Dendritic cell treated with granulocyte-macrophage colony-stimulating factor and Interleukin-4, amounts not matched to agents 40 ng/mL and 50 ng/mL, for 4 days (primary cell): Measurements from ENCODE around the gene NCS1.
"Not testable (repeated sequence)": the region's sequence is repeated elsewhere in the genome, so short reads cannot be mapped to it uniquely, and the experiment has no call there.

Source experiments
- H3K27ac Mint-ChIP-seq: one replicate; pipeline ENCODE4 v1.8.0; 2022; ENCODE audit warnings: mild to moderate bottlenecking, mixed read lengths
- H3K27me3 Mint-ChIP-seq: one replicate; pipeline ENCODE4 v1.8.0; 2022; ENCODE audit warnings: mild to moderate bottlenecking, mixed read lengths
- H3K36me3 Mint-ChIP-seq: one replicate; pipeline ENCODE4 v1.8.0; 2022; ENCODE audit warnings: low read depth, mixed read lengths
- H3K4me1 Mint-ChIP-seq: one replicate; pipeline ENCODE4 v1.8.0; 2022; ENCODE audit warnings: low read depth, mixed read lengths
- H3K4me3 Mint-ChIP-seq: one replicate; pipeline ENCODE4 v1.8.0; 2022; ENCODE audit warnings: mild to moderate bottlenecking, moderate library complexity, mixed read lengths
- H3K9me3 Mint-ChIP-seq: one replicate; pipeline ENCODE4 v1.8.0; 2022; ENCODE audit warnings: mixed read lengths
- intact Hi-C: fragments of 100-400 bp; cut with micrococcal nuclease; formaldehyde crosslinking; loops from one replicate; pipeline ENCODE4 v1.15.0; 2022

Gene NCS1

GRCh38 chr9:130243015-130243881, 71.0 kb downstream of the NCS1 start:
- peaks cover 9% of the 10 kb centered on the region for H3K27me3 Mint-ChIP-seq
- no peaks in the 10 kb centered on the region for H3K9me3 Mint-ChIP-seq
- H3K4me3 Mint-ChIP-seq = no peak overlapping the region
- intact Hi-C loops = no loop called here
- no peak overlapping the region for H3K27ac Mint-ChIP-seq
- H3K4me1 Mint-ChIP-seq = peaks cover 25% of the 10 kb centered on the region
- no peaks in the 10 kb centered on the region for H3K36me3 Mint-ChIP-seq

GRCh38 chr9:130243882-130244170, 71.6 kb downstream of the NCS1 start:
- H3K4me3 Mint-ChIP-seq = no peak overlapping the region
- peaks cover 10% of the 10 kb centered on the region for H3K27me3 Mint-ChIP-seq
- intact Hi-C loops = no loop called here
- no peak overlapping the region for H3K27ac Mint-ChIP-seq
- no peaks in the 10 kb centered on the region for H3K9me3 Mint-ChIP-seq
- no peaks in the 10 kb centered on the region for H3K36me3 Mint-ChIP-seq
- H3K4me1 Mint-ChIP-seq = peaks cover 25% of the 10 kb centered on the region

- Mint-ChIP-seq H3K4me3 (no peak overlapping the region), H3K27me3 (peaks cover 14% of the 10 kb centered on the region), H3K27ac (no peak overlapping the region), H3K4me1 (peaks cover 25% of the 10 kb centered on the region), H3K9me3 (no peaks in the 10 kb centered on the region), H3K36me3 (no peaks in the 10 kb centered on the region)
- intact Hi-C loops = no loop called here
These were observed 72.5 kb downstream of the NCS1 start for GRCh38 chr9:130244548-130245165.

- no peak overlapping the region for H3K4me3 Mint-ChIP-seq
- H3K9me3 Mint-ChIP-seq = no peaks in the 10 kb centered on the region
- intact Hi-C loops = no loop called here
- peaks cover 21% of the 10 kb centered on the region for H3K27me3 Mint-ChIP-seq
- no peak overlapping the region for H3K27ac Mint-ChIP-seq
- H3K36me3 Mint-ChIP-seq = no peaks in the 10 kb centered on the region
- H3K4me1 Mint-ChIP-seq = peaks cover 16% of the 10 kb centered on the region
These were observed 73.3 kb downstream of the NCS1 start for GRCh38 chr9:130245474-130245873.

GRCh38 chr9:130246126-130246525, 73.9 kb downstream of the NCS1 start:
- peaks cover 10% of the 10 kb centered on the region for H3K4me1 Mint-ChIP-seq
- H3K36me3 Mint-ChIP-seq = no peaks in the 10 kb centered on the region
- peaks cover 26% of the 10 kb centered on the region for H3K27me3 Mint-ChIP-seq

GRCh38 chr9:130254747-130255630, 82.8 kb downstream of the NCS1 start:
- no peak overlapping the region for H3K27ac Mint-ChIP-seq
- peaks cover 51% of the 10 kb centered on the region for H3K27me3 Mint-ChIP-seq
- peaks cover 8% of the 10 kb centered on the region for H3K4me1 Mint-ChIP-seq
- intact Hi-C loops = no loop called here
- H3K9me3 Mint-ChIP-seq = no peaks in the 10 kb centered on the region
- no peaks in the 10 kb centered on the region for H3K36me3 Mint-ChIP-seq
- H3K4me3 Mint-ChIP-seq = no peak overlapping the region

More at GRCh38 chr9:130246126-130246525, 73.9 kb downstream of the NCS1 start:
- no peak overlapping the region for H3K27ac Mint-ChIP-seq
- no peaks in the 10 kb centered on the region for H3K9me3 Mint-ChIP-seq
- intact Hi-C loops = no loop called here
- no peak overlapping the region for H3K4me3 Mint-ChIP-seq

GRCh38 chr9:130255631-130256134, 83.5 kb downstream of the NCS1 start:
- peaks cover 49% of the 10 kb centered on the region for H3K27me3 Mint-ChIP-seq
- H3K4me3 Mint-ChIP-seq = no peak overlapping the region
- H3K27ac Mint-ChIP-seq = no peak overlapping the region
- intact Hi-C loops = no loop called here
- no peaks in the 10 kb centered on the region for H3K36me3 Mint-ChIP-seq
- no peaks in the 10 kb centered on the region for H3K9me3 Mint-ChIP-seq
- peaks cover 8% of the 10 kb centered on the region for H3K4me1 Mint-ChIP-seq

- no peak overlapping the region for H3K27ac Mint-ChIP-seq
- intact Hi-C loops = no loop called here
- no peaks in the 10 kb centered on the region for H3K9me3 Mint-ChIP-seq
- peaks cover 50% of the 10 kb centered on the region for H3K27me3 Mint-ChIP-seq
- H3K4me3 Mint-ChIP-seq = no peak overlapping the region
- no peaks in the 10 kb centered on the region for H3K36me3 Mint-ChIP-seq
- H3K4me1 Mint-ChIP-seq = peaks cover 8% of the 10 kb centered on the region
These were observed 84.4 kb downstream of the NCS1 start for GRCh38 chr9:130256644-130257043.

- H3K27me3 Mint-ChIP-seq = peaks cover 62% of the 10 kb centered on the region
- H3K36me3 Mint-ChIP-seq = not testable (repeated sequence)
These were observed 85.9 kb downstream of the NCS1 start for GRCh38 chr9:130258137-130258536.

GRCh38 chr9:130259044-130259443, 86.8 kb downstream of the NCS1 start:
- H3K36me3 Mint-ChIP-seq = no peaks in the 10 kb centered on the region
- H3K27me3 Mint-ChIP-seq = peaks cover 71% of the 10 kb centered on the region
- H3K4me1 Mint-ChIP-seq = peaks cover 10% of the 10 kb centered on the region
- intact Hi-C loops = no loop called here
- H3K27ac Mint-ChIP-seq = no peak overlapping the region
- no peaks in the 10 kb centered on the region for H3K9me3 Mint-ChIP-seq
- H3K4me3 Mint-ChIP-seq = no peak overlapping the region

More at GRCh38 chr9:130258137-130258536, 85.9 kb downstream of the NCS1 start:
- intact Hi-C loops, H3K27ac Mint-ChIP-seq, H3K9me3 Mint-ChIP-seq, H3K4me3 Mint-ChIP-seq: not testable (repeated sequence)
- peaks cover 13% of the 10 kb centered on the region for H3K4me1 Mint-ChIP-seq

- H3K36me3 Mint-ChIP-seq = no peaks in the 10 kb centered on the region
- intact Hi-C loops = no loop called here
- H3K4me1 Mint-ChIP-seq = peaks cover 5% of the 10 kb centered on the region
- no peaks in the 10 kb centered on the region for H3K9me3 Mint-ChIP-seq
- H3K27me3 Mint-ChIP-seq = peaks cover 85% of the 10 kb centered on the region
- no peak overlapping the region for H3K4me3 Mint-ChIP-seq
- no peak overlapping the region for H3K27ac Mint-ChIP-seq
These were observed 88.9 kb downstream of the NCS1 start for GRCh38 chr9:130260816-130261765.

GRCh38 chr9:130262061-130262745, 90.0 kb downstream of the NCS1 start:
- Mint-ChIP-seq H3K36me3 (no peaks in the 10 kb centered on the region), H3K4me3 (no peak overlapping the region), H3K27ac (no peak overlapping the region), H3K9me3 (no peaks in the 10 kb centered on the region), H3K4me1 (peaks cover 5% of the 10 kb centered on the region), H3K27me3 (peaks cover 90% of the 10 kb centered on the region)
- intact Hi-C loops = no loop called here

GRCh38 chr9:130262771-130263170, 90.6 kb downstream of the NCS1 start:
- Mint-ChIP-seq H3K27me3 (peaks cover 89% of the 10 kb centered on the region), H3K4me1 (peaks cover 9% of the 10 kb centered on the region), H3K9me3 (no peaks in the 10 kb centered on the region), H3K27ac (no peak overlapping the region), H3K4me3 (no peak overlapping the region), H3K36me3 (no peaks in the 10 kb centered on the region)
- intact Hi-C loops = no loop called here
